8988T (cell line): Measurements from ENCODE around the gene FSTL4.

Experiments used
- DNase-seq: peaks from one replicate; pipeline ENCODE4 v3.0.0; 2011

The FSTL4 gene

DNA sequence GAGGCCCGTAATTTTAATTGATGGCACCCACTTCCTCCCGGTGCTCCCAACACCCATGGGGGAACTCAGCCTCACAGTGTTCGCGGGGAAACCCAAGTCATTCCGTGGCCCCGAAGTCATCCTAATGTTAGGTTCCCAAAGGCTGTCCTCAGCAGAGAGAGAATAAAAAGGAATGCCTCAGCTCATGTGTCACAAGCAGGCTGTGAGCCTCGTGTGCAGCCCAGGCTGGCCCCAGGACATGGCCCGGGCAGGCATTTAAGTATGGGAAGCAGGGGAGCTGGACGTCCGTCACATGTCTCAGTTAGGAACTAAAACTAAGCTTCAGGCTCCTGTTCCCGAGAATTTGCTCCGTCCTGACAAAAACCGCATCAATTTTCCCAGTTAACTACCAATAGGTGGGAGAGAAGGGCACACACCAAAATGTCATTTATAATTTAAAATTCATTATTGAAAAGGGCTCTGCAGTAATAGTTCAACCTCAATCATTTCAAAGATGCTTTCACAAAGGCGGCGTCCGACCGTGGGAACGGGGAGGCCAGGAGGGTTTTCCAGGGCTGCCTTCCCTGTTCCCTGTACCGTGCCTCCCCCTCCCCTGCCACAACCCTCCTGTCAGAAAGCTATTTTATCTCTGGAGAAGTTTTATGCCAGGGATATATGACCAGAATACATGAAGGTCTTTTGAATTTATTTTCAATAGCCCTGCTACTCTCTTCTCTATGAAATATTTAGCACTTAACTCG lies 137.3 kb downstream of the FSTL4 start:
- no peak for DNase-seq

DNA sequence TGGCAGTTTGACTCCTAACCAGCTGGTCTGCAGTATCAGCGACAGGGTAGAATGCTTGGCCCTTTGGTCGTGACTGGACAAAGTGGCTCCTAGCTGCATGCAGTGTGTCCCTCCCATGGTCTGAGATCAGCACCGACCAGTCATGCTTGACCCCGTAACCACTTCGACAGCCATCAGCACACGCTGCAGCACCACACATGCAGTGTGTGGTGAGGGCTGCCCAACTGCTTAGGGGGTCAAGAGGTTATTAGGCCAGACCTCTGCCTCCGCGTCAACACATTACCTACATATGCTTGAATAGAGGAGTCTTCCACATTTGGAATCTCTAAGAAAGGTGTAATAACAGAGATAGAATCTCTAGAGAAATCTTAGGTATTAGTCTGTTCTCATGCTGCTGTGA lies 139.1 kb downstream of the FSTL4 start:
- no peak for DNase-seq

DNA sequence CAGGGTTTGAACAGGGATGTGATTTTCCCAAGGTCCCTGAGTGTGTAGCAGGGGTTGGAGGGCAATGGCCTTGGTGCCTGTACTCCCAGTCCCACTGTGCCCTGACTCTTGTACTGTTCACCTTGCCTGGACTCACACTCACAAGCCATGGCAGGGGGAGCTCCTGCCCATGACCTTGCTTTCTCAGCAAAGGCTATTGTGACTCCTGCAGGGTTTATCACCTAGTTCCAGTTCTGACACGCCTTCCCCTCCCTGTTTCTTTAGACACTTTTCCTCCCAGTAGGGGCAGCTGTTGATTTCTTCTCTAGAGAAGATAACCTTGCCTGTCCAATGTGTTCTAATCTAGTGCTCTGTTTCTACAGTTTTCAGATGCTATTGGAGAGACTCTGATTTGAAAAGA lies 139.5 kb downstream of the FSTL4 start:
- no peak for DNase-seq

DNA sequence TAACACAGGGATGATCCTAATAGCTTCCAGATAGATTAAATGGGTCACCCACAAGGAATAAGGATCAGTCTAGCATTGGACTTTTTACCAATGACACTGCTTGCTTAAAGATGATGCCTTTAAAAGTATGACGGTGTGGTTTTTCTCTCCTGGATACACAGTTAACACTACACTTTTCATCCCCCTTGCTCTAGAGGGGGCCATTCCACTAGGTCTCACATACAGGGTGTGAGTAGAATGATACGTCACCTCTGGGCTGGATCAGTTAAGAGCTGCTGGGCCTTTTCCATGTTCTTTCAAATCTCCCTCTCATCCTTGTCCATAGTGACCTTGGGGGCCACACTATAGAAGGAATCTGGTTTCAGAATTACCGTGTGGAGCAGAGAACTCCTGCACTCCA lies 140.6 kb downstream of the FSTL4 start:
- no peak for DNase-seq

GRCh38 chr5:133470841-133471240 lies 141.5 kb downstream of the FSTL4 start:
- no peak for DNase-seq

DNA sequence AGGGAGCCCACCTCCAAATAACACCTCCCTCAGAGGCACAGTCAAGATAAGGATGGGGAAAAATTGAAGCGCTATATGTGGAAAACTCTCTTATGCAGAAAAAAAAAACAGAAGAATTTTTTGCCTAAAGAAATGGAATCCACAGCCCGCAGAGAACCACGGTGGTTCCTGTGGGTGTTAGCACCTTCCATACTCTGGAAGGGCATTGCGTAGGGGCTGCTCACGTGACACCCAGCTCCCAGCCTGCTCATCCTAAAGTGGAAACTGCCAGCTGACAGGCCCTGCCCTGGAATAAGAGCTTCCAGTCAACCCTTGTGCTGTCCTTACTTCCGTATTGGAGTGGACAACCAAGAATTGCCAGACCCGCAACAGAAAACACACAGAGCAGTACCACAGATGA lies 142.5 kb downstream of the FSTL4 start:
- DNase-seq, result no peak

DNA sequence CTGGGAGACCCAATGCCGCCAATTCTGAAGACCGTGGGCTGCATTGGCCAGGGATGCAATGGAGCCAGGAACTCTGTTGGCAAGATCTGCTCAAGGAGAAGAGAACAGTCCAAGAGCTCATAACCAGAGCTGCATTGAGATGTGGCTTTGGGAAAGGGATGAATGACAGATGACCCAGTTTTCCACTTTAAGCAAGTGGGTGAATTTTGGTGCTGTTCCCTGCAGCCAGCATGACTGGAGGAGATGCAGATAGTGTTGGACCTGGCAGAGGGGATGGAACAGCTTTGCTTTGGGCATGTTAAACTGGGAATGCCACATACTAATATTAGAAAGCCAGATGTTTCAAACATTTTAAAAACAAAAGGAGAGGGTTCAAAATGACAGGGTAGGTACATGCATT lies 143.1 kb downstream of the FSTL4 start:
- no peak for DNase-seq

DNA sequence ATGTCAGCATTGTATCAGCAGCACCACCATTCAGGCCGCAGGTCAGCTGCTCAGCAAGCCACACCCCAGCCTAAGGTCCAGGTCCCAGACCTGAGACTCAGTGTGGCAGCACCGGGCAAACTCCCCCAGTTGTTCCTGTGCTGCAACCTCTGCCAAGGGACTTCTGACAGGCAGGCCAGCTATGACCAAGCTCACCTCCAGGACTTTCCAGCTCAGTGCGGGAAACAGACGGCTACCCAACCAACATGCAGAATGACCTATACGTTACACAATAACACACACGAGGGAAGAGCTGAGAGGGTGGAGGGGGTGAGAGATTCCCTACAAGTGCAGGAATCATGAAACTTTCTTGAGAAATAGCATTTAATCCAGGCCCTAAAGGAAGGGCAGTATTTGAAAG lies 143.7 kb downstream of the FSTL4 start:
- no peak for DNase-seq

GRCh38 chr5:133467826-133468463 lies 144.4 kb downstream of the FSTL4 start:
- DNase-seq, result no peak

DNA sequence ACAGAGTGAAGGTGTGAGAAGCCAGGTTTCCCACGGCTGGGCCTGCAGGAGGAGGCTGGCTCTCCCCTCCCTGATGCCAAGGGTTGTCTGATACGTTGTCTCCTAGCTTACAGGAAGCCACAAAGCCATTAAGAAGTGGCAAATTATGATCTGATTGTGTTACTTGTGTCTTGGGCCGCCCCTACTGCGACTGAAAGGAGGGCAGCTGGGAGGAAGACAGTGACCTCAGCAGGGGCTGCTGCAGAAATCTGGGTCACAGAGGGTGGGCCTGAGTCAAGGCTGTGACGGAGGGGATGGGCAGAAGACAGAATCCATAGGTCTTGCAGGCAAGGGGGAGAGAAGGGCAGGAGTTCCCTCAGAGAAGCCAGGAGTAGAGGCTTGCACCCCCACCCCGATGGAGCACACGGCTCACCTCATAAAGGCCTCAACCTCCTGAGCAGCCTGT lies 145.0 kb downstream of the FSTL4 start:
- DNase-seq, result no peak

GRCh38 chr5:133466556-133467334 lies 145.6 kb downstream of the FSTL4 start:
- no peak for DNase-seq

DNA sequence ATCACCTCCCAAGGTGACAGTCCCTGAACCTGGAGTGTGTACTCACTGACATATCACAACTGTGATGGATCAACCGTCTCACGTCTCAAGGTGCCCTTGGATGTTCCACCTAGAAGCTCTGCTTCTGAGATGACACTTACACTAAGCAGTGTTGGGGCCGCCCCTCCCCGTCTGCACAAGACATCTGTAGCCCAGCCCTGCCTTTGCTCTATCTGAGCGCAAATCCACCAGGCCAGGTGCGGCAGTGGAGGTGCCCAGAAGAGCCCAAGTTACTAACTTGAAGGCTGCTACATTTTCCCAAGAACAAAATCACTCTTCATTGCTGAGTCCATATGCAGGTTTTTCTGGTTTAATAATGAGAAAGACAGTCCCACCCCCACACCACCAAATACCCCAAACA lies 148.3 kb downstream of the FSTL4 start:
- no peak for DNase-seq

DNA sequence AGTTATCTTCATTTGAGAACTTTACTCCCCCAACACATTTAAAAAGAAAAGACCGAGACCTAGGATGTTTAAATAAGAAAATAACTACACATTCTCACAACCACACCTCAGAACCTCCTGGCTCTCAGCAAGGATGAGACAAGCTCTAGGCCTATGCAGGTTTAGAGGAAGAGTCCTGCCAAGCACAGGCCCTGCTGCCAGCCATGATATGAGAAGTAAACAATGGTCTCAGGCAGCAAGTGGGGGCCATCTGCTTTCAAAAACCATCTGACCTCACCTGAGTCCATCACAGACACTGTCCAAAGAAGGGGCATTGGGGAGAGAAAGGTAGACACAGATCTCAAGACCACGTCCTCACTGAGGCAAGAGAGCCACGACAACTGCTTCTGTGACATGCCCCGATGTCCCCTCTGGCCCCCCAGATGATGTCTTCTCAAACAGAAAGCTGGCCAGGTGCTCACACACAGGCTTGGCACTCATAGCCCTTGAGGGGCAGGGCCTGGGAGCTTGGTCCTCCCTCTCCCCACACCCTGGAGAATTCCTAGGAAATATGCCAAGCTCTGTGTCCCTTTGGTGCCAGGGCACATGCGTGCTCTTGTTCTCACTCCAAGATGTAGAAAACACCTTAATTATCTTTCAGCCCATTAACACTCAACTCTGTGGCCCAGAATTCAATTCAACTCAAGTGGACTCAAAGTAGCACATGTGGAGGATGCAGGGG lies 150.4 kb downstream of the FSTL4 start:
- DNase-seq, result no peak

- peak; percentile 69 for DNase-seq
Observed at GRCh38 chr5:133460172-133460758, 152.1 kb downstream of the FSTL4 start.

DNA sequence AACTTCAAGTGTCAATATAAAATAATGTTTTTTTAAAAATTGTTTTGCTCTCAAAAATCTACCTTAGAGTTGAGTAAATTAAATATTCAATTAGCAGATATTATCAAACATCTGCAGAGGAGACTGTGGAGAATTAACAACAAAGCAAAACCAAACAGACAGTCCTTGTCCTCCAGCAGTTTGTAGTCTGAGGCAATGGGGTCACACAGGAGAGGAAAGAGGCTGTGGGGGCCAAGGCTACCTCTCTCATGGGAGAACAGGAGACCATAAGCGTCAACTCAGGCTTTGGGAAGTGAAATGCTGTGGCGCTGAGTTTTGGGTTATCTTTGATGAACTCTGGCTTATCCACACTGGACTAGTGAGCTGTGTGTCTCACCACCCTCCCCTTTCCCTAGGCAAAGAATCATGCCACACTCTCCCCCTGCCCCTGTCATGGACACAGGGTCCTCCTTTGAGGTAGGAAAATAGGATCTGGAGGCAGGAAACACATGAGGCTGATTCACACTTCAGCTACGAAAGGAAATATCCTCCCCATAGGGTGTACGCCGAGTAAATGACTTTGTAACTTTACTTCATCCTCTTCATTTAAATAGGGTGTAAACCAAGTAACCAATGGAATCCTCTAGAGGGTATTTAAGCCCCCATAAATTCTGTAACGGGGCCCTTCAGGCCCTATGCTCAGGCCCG lies 152.7 kb downstream of the FSTL4 start:
- no peak for DNase-seq

DNA sequence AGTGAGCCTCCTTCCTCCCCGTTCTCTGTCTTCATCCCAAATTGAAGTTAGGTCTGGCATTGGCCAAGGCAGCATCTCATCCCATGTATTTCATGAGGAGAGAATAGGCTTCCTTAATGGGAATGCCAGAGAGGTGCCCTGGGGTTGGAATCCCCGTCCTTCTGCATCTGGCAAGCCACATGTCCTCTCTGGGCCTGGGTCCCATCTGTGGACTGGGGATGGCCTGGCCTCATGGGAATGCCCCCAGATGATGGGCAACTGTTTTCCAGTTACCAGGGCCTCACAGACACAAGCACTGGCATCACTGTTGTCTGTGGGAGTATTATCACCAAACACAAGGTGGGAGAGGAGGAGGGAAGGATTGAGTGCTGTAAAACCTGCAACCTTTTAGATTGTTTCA lies 153.9 kb downstream of the FSTL4 start:
- DNase-seq, result no peak

GRCh38 chr5:133457439-133458355 lies 154.6 kb downstream of the FSTL4 start:
- no peak for DNase-seq

- no peak for DNase-seq
Observed at GRCh38 chr5:133456933-133457402, 155.4 kb downstream of the FSTL4 start.

GRCh38 chr5:133455676-133456075 lies 156.7 kb downstream of the FSTL4 start:
- no peak for DNase-seq

DNA sequence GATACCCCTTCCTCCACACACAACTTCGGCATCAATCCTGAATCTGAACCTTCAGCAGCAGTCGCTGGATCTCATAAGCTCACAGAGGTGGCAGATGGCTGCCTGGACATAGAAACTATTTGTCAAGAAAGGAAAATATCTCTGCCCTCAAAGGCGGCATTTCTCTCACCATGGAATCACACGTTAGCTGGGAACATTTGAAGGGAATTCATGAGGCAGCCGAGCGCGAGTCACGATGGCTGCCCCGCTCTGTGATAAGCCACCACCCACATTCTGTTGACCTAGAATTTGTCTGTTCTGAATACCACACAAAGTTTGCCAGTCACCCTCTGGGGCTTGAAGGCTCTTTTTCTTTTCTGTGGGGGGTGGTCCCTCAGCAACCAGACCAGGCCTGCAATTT lies 157.9 kb downstream of the FSTL4 start:
- no peak for DNase-seq

GRCh38 chr5:133453831-133454230 lies 158.5 kb downstream of the FSTL4 start:
- DNase-seq, result no peak
